ENCODE measurements around the gene KRT27.
A peak's percentile ranks its signal among the peaks of the same experiment; 100 is the strongest.

KRT27 gene

DNA sequence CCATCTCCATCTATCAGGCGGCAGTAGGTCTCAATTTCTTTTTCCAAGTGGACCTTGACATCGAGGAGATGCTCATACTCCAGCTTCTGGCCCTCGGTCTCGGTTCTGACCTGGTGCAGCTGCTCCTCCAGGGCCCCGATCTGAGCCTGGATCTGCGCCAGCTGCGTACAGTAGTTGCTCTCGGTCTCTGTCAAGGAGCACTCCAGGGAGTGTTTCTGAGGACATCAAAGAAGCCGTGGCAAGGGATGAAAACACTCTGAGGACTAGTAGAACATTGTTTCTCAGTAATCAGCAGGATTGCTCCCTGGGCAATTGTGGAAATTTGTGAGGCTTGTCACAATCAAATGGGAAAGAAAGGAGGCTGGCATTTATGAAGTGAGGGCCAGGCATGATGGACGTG, 11.5 kb upstream of the KRT27 start:
- H3K4me1 Mint-ChIP-seq = peaks cover 10% of the 10 kb centered on the region
- no peaks in the 10 kb centered on the region for H3K9me3 Mint-ChIP-seq
- H3K4me3 Mint-ChIP-seq = no peak overlapping the region
- H3K27ac Mint-ChIP-seq = no peak overlapping the region
- peaks cover 22% of the 10 kb centered on the region for H3K27me3 Mint-ChIP-seq (ENCODE audit: low read depth)
- no peaks in the 10 kb centered on the region for H3K36me3 Mint-ChIP-seq (ENCODE audit: low read depth)
- no peak for TF ChIP-seq CTCF (IDR thresholded peaks at IDR 0.05; ENCODE audit: unreplicated experiment in 3 of 3)

DNA sequence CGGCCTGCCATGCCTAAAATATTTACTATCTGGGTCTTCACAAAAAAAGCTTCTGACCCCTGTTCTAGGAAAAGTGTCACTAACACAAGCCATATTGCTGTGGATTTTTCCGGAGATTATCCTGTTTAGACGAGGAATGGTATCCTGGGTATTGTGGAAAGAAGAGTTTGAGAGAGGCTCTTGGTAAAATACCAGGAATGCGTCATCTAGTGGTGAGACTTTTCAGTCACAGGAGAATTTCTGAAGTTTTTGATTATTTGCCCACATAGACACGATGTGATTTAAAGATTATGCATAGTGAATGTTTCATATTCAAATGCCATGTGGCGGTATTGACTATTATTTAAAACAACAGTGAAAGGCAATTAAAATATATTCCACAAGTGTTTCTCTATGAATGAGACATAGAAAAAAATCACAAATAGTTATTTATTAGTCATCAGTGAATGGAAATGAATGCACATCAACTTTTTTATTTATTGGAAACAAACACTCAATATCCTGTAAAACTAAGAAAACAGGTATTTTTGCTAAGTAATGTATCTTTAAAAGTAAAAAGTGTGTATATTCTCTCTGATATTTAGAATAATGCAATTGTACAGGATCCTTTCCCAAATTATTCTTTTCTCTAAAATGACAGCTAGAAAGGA, 9.6 kb upstream of the KRT27 start:
- no peaks in the 10 kb centered on the region for H3K36me3 Mint-ChIP-seq (ENCODE audit: low read depth)

DNA sequence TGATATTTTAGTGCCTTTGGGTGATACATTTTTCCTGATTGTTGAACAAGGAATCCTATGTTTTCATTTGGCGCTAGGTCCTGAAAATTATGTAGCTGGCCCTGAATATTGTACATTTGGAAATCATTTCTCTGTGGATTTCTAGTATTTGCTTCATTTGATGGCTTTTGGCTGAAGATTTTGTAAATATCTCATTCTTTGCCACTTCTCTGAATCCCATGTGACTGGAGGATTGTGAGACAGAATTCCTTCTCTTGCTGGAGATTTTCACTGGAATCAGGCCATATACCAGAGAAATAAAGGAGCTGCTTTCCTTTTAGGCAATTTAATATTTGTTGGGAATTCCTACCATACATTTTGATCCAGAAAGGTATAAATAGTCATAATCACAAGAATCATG, 8.8 kb upstream of the KRT27 start:
- Mint-ChIP-seq H3K36me3 (ENCODE audit: low read depth) (no peaks in the 10 kb centered on the region), H3K27ac (no peak overlapping the region), H3K4me1 (peaks cover 10% of the 10 kb centered on the region), H3K27me3 (ENCODE audit: low read depth) (peaks cover 18% of the 10 kb centered on the region), H3K9me3 (no peaks in the 10 kb centered on the region), H3K4me3 (no peak overlapping the region)
- TF ChIP-seq CTCF (IDR thresholded peaks at IDR 0.05; ENCODE audit: unreplicated experiment in 3 of 3) = no peak

More for the DNA sequence above, 9.6 kb upstream of the KRT27 start:
- H3K4me1 Mint-ChIP-seq = peaks cover 10% of the 10 kb centered on the region
- peaks cover 22% of the 10 kb centered on the region for H3K27me3 Mint-ChIP-seq (ENCODE audit: low read depth)
- H3K9me3 Mint-ChIP-seq = no peaks in the 10 kb centered on the region
- H3K27ac Mint-ChIP-seq = no peak overlapping the region
- no peak overlapping the region for H3K4me3 Mint-ChIP-seq
- TF ChIP-seq CTCF (IDR thresholded peaks at IDR 0.05; ENCODE audit: unreplicated experiment in 3 of 3) = peak; percentile 61 to 72 (median 62)

DNA sequence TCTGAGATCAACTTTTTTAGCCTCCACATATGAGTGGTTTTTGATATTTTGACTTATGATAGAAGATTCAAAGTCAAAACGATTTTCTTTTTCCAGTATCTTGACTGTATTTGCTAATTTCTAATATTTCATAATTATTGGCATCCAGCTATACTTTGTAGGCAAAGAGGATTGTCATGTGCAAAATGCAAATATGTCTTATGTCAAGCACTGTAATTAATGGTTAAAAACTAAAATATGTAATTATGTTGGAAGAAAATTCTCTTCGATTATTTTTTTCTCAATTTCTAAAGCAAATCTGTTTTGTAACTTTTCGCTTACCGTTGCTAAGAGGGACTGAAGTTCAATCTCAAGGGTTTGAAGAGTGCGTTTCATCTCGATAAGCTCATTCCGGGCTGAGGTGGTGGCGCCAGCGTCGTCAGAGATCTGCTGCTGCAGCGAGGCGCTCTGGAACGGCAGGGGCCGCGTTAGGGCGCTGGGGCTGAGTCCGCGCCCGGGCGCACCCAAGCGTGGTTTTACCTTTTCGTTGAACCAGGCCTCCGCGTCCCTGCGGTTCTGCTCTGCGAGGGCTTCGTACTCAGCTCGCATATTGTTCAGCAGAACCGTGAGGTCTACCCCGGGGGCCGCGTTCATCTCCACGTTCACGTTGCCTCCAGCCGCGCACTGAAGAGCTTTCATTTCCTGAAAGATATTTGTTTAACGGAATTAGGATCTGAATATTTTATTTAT, 3.0 kb downstream of the KRT27 start:
- Mint-ChIP-seq H3K4me3 (no peak overlapping the region), H3K4me1 (peaks cover 8% of the 10 kb centered on the region), H3K36me3 (ENCODE audit: low read depth) (no peaks in the 10 kb centered on the region), H3K27me3 (ENCODE audit: low read depth) (peaks cover 9% of the 10 kb centered on the region), H3K27ac (no peak overlapping the region), H3K9me3 (no peaks in the 10 kb centered on the region)
- no peak for TF ChIP-seq CTCF (IDR thresholded peaks at IDR 0.05; ENCODE audit: unreplicated experiment in 3 of 3)

GRCh38 chr17:40778461-40778860, 3.9 kb downstream of the KRT27 start:
- no peak overlapping the region for H3K4me3 Mint-ChIP-seq
- H3K27ac Mint-ChIP-seq = no peak overlapping the region
- H3K36me3 Mint-ChIP-seq (ENCODE audit: low read depth) = no peaks in the 10 kb centered on the region
- TF ChIP-seq CTCF (IDR thresholded peaks at IDR 0.05; ENCODE audit: unreplicated experiment in 3 of 3) = no peak
- H3K4me1 Mint-ChIP-seq = peaks cover 8% of the 10 kb centered on the region
- peaks cover 9% of the 10 kb centered on the region for H3K27me3 Mint-ChIP-seq (ENCODE audit: low read depth)
- H3K9me3 Mint-ChIP-seq = no peaks in the 10 kb centered on the region

DNA sequence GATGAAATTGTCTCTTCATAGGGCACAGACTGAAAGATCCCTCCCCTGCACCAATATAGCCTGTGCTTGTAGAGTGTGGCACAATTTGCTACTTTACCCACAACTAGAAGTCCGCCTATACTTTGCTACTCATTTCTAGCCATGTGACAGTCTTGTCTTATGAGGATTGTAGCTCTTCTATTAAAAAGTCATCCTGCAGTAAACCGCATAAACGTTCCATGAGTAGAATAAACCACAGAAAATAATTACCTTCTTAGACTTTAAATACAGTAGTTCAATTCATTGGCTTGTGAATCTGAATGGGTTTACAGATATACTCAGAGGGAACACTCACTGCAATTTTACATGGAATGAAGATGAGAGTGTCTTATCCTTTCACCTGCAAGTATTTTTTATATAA, 4.4 kb downstream of the KRT27 start:
- no peak overlapping the region for H3K4me3 Mint-ChIP-seq
- no peak overlapping the region for H3K27ac Mint-ChIP-seq
- H3K9me3 Mint-ChIP-seq = no peaks in the 10 kb centered on the region
- no peaks in the 10 kb centered on the region for H3K36me3 Mint-ChIP-seq (ENCODE audit: low read depth)
- TF ChIP-seq CTCF (IDR thresholded peaks at IDR 0.05; ENCODE audit: unreplicated experiment in 3 of 3) = no peak
- H3K27me3 Mint-ChIP-seq (ENCODE audit: low read depth) = peaks cover 9% of the 10 kb centered on the region
- H3K4me1 Mint-ChIP-seq = peaks cover 8% of the 10 kb centered on the region

Measured in nephron (organoid).